ENCODE results near the gene ANTXR1.

ANTXR1 gene

GRCh38 chr2:69081001-69081580 is 68.1 kb downstream of the ANTXR1 start:
- intact Hi-C loops (cut with DNase I; ENCODE audit: low total_unique reads): no loop called here
- TF ChIP-seq CTCF (IDR thresholded peaks at IDR 0.05): no peak
- DNase-seq: no peak
- peaks cover 6 to 24% (median 23%) of the 10 kb centered on the region in 3 donors for H3K36me3 ChIP-seq
- no peaks in the 10 kb centered on the region for H3K9me3 ChIP-seq
- peak overlapping the region; percentile 60 to 62 for H3K27ac ChIP-seq
- H3K4me3 ChIP-seq: no peak overlapping the region
- no peaks in the 10 kb centered on the region for H3K27me3 ChIP-seq
- peaks cover 0 to 67% (median 23%) of the 10 kb centered on the region in 4 donors for H3K4me1 ChIP-seq

- Histone ChIP-seq H3K9me3 (no peaks in the 10 kb centered on the region), H3K27me3 (no peaks in the 10 kb centered on the region), H3K4me3 (no peak overlapping the region), H3K4me1 (peaks cover 0 to 67% (median 25%) of the 10 kb centered on the region in 4 donors), H3K36me3 (peaks cover 6 to 23% (median 21%) of the 10 kb centered on the region in 3 donors), H3K27ac (peak overlapping the region; percentile 60 to 62)
- no peak for TF ChIP-seq CTCF (IDR thresholded peaks at IDR 0.05)
- DNase-seq: no peak
- intact Hi-C loops (cut with DNase I; ENCODE audit: low total_unique reads): no loop called here
Observed at GRCh38 chr2:69081757-69082156, 68.8 kb downstream of the ANTXR1 start.

GRCh38 chr2:69082430-69082997 is 69.5 kb downstream of the ANTXR1 start:
- H3K27me3 ChIP-seq: no peaks in the 10 kb centered on the region
- peak overlapping the region; percentile 60 to 62 for H3K27ac ChIP-seq
- no peak for TF ChIP-seq CTCF (IDR thresholded peaks at IDR 0.05)
- no peak overlapping the region for H3K4me3 ChIP-seq
- DNase-seq: peak in 1 of 2 donors; percentile 34
- H3K36me3 ChIP-seq: peaks cover 2 to 18% (median 17%) of the 10 kb centered on the region in 3 donors
- peaks cover 0 to 67% (median 31%) of the 10 kb centered on the region in 4 donors for H3K4me1 ChIP-seq
- H3K9me3 ChIP-seq: no peaks in the 10 kb centered on the region
- intact Hi-C loops (cut with DNase I; ENCODE audit: low total_unique reads): no loop called here

- H3K4me3 ChIP-seq: no peak overlapping the region
- H3K27ac ChIP-seq: peak overlapping the region; percentile 60 to 62
- H3K36me3 ChIP-seq: peaks cover 0 to 10% (median 9%) of the 10 kb centered on the region in 3 donors
- H3K4me1 ChIP-seq: peaks cover 0 to 73% (median 38%) of the 10 kb centered on the region in 4 donors
- intact Hi-C loops (cut with DNase I; ENCODE audit: low total_unique reads): no loop called here
- H3K27me3 ChIP-seq: no peaks in the 10 kb centered on the region
- no peak for TF ChIP-seq CTCF (IDR thresholded peaks at IDR 0.05)
- no peak for DNase-seq
- H3K9me3 ChIP-seq: no peaks in the 10 kb centered on the region
Observed at GRCh38 chr2:69083235-69083748, 70.3 kb downstream of the ANTXR1 start.

GRCh38 chr2:69084492-69084891 is 71.5 kb downstream of the ANTXR1 start:
- DNase-seq: no peak
- no peak for TF ChIP-seq CTCF (IDR thresholded peaks at IDR 0.05)
- Histone ChIP-seq H3K27ac (peak overlapping the region; percentile 60 to 62), H3K36me3 (peaks cover 0 to 8% (median 7%) of the 10 kb centered on the region in 3 donors), H3K4me3 (no peak overlapping the region), H3K9me3 (no peaks in the 10 kb centered on the region), H3K4me1 (peaks cover 0 to 79% (median 50%) of the 10 kb centered on the region in 4 donors), H3K27me3 (no peaks in the 10 kb centered on the region)
- intact Hi-C loops (cut with DNase I; ENCODE audit: low total_unique reads): no loop called here
